Measurements from ENCODE around the gene IL37.

IL37 gene

GRCh38 chr2:112881217-112881985, 29.6 kb upstream of the IL37 start:
- TF ChIP-seq CTCF (conservative IDR thresholded peaks at IDR 0.05; ENCODE audit: low read depth, low read length): no peak
- peak; percentile 75 for DNase-seq (ENCODE audit: low read depth)
- H3K4me3 ChIP-seq (ENCODE audit: low read depth, low read length): no peak overlapping the region

GRCh38 chr2:112883669-112884068, 27.3 kb upstream of the IL37 start:
- no peak for DNase-seq (ENCODE audit: low read depth)
- H3K4me3 ChIP-seq (ENCODE audit: low read depth, low read length): no peak overlapping the region
- no peak for TF ChIP-seq CTCF (conservative IDR thresholded peaks at IDR 0.05; ENCODE audit: low read depth, low read length)

- DNase-seq (ENCODE audit: low read depth): peak; percentile 34
- TF ChIP-seq CTCF (conservative IDR thresholded peaks at IDR 0.05; ENCODE audit: low read depth, low read length): peak; percentile 89
- no peak overlapping the region for H3K4me3 ChIP-seq (ENCODE audit: low read depth, low read length)
These were observed 26.0 kb upstream of the IL37 start for GRCh38 chr2:112884869-112885505.

- DNase-seq (ENCODE audit: low read depth): no peak
- TF ChIP-seq CTCF (conservative IDR thresholded peaks at IDR 0.05; ENCODE audit: low read depth, low read length): no peak
- no peak overlapping the region for H3K4me3 ChIP-seq (ENCODE audit: low read depth, low read length)
These were observed 25.5 kb upstream of the IL37 start for GRCh38 chr2:112885506-112885902.

GRCh38 chr2:112886291-112886690, 24.7 kb upstream of the IL37 start:
- no peak overlapping the region for H3K4me3 ChIP-seq (ENCODE audit: low read depth, low read length)
- no peak for TF ChIP-seq CTCF (conservative IDR thresholded peaks at IDR 0.05; ENCODE audit: low read depth, low read length)
- no peak for DNase-seq (ENCODE audit: low read depth)

- peak; percentile 14 for DNase-seq (ENCODE audit: low read depth)
- no peak for TF ChIP-seq CTCF (conservative IDR thresholded peaks at IDR 0.05; ENCODE audit: low read depth, low read length)
- H3K4me3 ChIP-seq (ENCODE audit: low read depth, low read length): no peak overlapping the region
These were observed 22.8 kb upstream of the IL37 start for GRCh38 chr2:112887964-112888749.
